ENCODE data around the gene ZNF77. TPM values are rescaled to one million over a fixed set of nuclear protein-coding genes. Genes with fewer than 3 reads are reported as not detected.

Gene ZNF77
- polyA plus RNA-seq, 1 donor from 2014 or later: 13.0 TPM

GRCh38 chr19:2969104-2969504 is 24.3 kb upstream of the ZNF77 start:
- TF ChIP-seq CTCF (IDR thresholded peaks at IDR 0.05; ENCODE audit: poor library complexity, severe bottlenecking) (no peak), RAD21 (conservative IDR thresholded peaks at IDR 0.05) (no peak), EZH2 (IDR thresholded peaks at IDR 0.05; ENCODE audit: borderline replicate concordance, insufficient read depth, low read length, poor library complexity, severe bottlenecking) (no peak), MXI1 (conservative IDR thresholded peaks at IDR 0.05; ENCODE audit: poor library complexity, severe bottlenecking) (no peak), REST (IDR thresholded peaks at IDR 0.05; ENCODE audit: borderline replicate concordance) (no peak), POLR2AphosphoS5 (IDR thresholded peaks at IDR 0.05) (no peak), TAF1 (IDR thresholded peaks at IDR 0.05; ENCODE audit: low read depth) (no peak), EP300 (conservative IDR thresholded peaks at IDR 0.05; ENCODE audit: poor library complexity, severe bottlenecking) (no peak), SMC3 (conservative IDR thresholded peaks at IDR 0.05; ENCODE audit: poor library complexity) (no peak)
- H2AFZ ChIP-seq (ENCODE audit: low read depth, low read length): no peak overlapping the region

GRCh38 chr19:2967972-2968371 is 23.2 kb upstream of the ZNF77 start:
- H4K20me1 ChIP-seq (ENCODE audit: insufficient read depth): no peaks in the 10 kb centered on the region
- no peak overlapping the region for H3K4me3 ChIP-seq (ENCODE audit: low read length)
- H3K36me3 ChIP-seq (ENCODE audit: insufficient read depth, low read length): no peaks in the 10 kb centered on the region
- H2AFZ ChIP-seq (ENCODE audit: low read depth, low read length): no peak overlapping the region
- no peak overlapping the region for H3K27ac ChIP-seq (ENCODE audit: low read length)
- no peak for TF ChIP-seq MXI1 (conservative IDR thresholded peaks at IDR 0.05; ENCODE audit: poor library complexity, severe bottlenecking)
- no peak for TF ChIP-seq SMC3 (conservative IDR thresholded peaks at IDR 0.05; ENCODE audit: poor library complexity)
- TF ChIP-seq TAF1 (IDR thresholded peaks at IDR 0.05; ENCODE audit: low read depth): no peak
- TF ChIP-seq EZH2 (IDR thresholded peaks at IDR 0.05; ENCODE audit: borderline replicate concordance, insufficient read depth, low read length, poor library complexity, severe bottlenecking): no peak
- TF ChIP-seq RAD21 (conservative IDR thresholded peaks at IDR 0.05): no peak
- TF ChIP-seq POLR2AphosphoS5 (IDR thresholded peaks at IDR 0.05): no peak
- no peak for TF ChIP-seq REST (IDR thresholded peaks at IDR 0.05; ENCODE audit: borderline replicate concordance)
- no peak for TF ChIP-seq CTCF (IDR thresholded peaks at IDR 0.05; ENCODE audit: poor library complexity, severe bottlenecking)
- TF ChIP-seq EP300 (conservative IDR thresholded peaks at IDR 0.05; ENCODE audit: poor library complexity, severe bottlenecking): no peak
- peaks cover 19% of the 10 kb centered on the region for H3K27me3 ChIP-seq (ENCODE audit: insufficient read depth, low read depth, low read length)
- no peaks in the 10 kb centered on the region for H3K9me2 ChIP-seq (ENCODE audit: insufficient read depth, low read length)
- no peaks in the 10 kb centered on the region for H3F3A ChIP-seq (ENCODE audit: insufficient read depth, low read length, poor library complexity, severe bottlenecking)
- H3K9ac ChIP-seq (ENCODE audit: low read length): no peak overlapping the region
- no peaks in the 10 kb centered on the region for H3K79me2 ChIP-seq (replicated peaks; ENCODE audit: insufficient read depth, low read length)
- H3K4me2 ChIP-seq (ENCODE audit: low read length): no peak overlapping the region
- no peaks in the 10 kb centered on the region for H3K9me3 ChIP-seq (ENCODE audit: low read length)

More at GRCh38 chr19:2969104-2969504, 24.3 kb upstream of the ZNF77 start:
- Histone ChIP-seq H3K9me2 (ENCODE audit: insufficient read depth, low read length) (no peaks in the 10 kb centered on the region), H3K27me3 (ENCODE audit: insufficient read depth, low read depth, low read length) (peaks cover 22% of the 10 kb centered on the region), H3K36me3 (ENCODE audit: insufficient read depth, low read length) (no peaks in the 10 kb centered on the region), H3K4me2 (ENCODE audit: low read length) (no peak overlapping the region), H3K4me3 (ENCODE audit: low read length) (no peak overlapping the region), H3K9ac (ENCODE audit: low read length) (no peak overlapping the region), H3K9me3 (ENCODE audit: low read length) (no peaks in the 10 kb centered on the region), H4K20me1 (ENCODE audit: insufficient read depth) (no peaks in the 10 kb centered on the region), H3F3A (ENCODE audit: insufficient read depth, low read length, poor library complexity, severe bottlenecking) (no peaks in the 10 kb centered on the region), H3K27ac (ENCODE audit: low read length) (no peak overlapping the region), H3K79me2 (replicated peaks; ENCODE audit: insufficient read depth, low read length) (no peaks in the 10 kb centered on the region)
